ENCODE data around the gene MLLT6.

DNA sequence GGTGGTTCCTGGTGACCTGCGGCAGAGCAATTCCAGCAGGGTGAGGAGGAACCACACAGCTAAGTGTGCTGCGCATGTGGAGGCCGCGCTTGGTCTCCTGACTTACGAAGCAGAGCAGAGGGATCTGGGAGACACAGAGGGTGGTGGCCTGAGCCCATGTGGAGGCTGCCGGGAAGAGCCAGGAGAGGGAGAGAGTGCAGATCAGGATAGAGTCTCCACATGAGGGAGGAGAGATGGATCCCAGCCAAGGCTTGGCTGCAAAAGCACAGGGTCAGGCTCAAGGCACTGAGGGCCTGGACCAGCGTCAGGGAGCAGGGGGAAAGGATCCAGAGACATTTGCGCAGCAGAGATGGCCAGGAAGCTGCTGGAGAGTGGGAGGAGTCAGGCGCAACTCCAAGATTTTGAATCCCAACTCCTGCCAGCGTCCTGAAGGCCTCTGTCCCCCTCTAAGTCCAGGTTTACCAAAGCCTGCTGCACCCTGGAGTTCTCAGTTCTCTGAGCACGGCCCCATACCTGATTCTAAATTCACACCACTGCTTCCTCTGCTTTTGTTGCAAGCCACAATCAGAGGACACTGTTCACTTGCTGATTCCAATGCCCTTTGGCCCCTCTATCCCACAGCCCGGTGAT lies 11.3 kb upstream of the MLLT6 start:
- TF ChIP-seq, protein P1, sequence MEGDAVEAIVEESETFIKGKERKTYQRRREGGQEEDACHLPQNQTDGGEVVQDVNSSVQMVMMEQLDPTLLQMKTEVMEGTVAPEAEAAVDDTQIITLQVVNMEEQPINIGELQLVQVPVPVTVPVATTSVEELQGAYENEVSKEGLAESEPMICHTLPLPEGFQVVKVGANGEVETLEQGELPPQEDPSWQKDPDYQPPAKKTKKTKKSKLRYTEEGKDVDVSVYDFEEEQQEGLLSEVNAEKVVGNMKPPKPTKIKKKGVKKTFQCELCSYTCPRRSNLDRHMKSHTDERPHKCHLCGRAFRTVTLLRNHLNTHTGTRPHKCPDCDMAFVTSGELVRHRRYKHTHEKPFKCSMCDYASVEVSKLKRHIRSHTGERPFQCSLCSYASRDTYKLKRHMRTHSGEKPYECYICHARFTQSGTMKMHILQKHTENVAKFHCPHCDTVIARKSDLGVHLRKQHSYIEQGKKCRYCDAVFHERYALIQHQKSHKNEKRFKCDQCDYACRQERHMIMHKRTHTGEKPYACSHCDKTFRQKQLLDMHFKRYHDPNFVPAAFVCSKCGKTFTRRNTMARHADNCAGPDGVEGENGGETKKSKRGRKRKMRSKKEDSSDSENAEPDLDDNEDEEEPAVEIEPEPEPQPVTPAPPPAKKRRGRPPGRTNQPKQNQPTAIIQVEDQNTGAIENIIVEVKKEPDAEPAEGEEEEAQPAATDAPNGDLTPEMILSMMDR (IDR thresholded peaks at IDR 0.05; ENCODE audit: insufficient read depth, low read depth, low read length) = no peak
- TF ChIP-seq EZH2 (IDR thresholded peaks at IDR 0.05; ENCODE audit: insufficient read depth, low read length) = no peak

Measured in astrocyte (in vitro differentiated cells and primary cell).